HG03175 (cell line): ENCODE measurements around the gene VAMP3.

Experiments used
- ATAC-seq: cut with Tn5 transposase; IDR thresholded peaks from one replicate; pipeline ENCODE4 v1.9.1; 2021; ENCODE audit warnings: mild to moderate bottlenecking, moderate library complexity; ENCODE audit not compliant: unreplicated experiment

Gene VAMP3, protein sequence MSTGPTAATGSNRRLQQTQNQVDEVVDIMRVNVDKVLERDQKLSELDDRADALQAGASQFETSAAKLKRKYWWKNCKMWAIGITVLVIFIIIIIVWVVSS

DNA sequence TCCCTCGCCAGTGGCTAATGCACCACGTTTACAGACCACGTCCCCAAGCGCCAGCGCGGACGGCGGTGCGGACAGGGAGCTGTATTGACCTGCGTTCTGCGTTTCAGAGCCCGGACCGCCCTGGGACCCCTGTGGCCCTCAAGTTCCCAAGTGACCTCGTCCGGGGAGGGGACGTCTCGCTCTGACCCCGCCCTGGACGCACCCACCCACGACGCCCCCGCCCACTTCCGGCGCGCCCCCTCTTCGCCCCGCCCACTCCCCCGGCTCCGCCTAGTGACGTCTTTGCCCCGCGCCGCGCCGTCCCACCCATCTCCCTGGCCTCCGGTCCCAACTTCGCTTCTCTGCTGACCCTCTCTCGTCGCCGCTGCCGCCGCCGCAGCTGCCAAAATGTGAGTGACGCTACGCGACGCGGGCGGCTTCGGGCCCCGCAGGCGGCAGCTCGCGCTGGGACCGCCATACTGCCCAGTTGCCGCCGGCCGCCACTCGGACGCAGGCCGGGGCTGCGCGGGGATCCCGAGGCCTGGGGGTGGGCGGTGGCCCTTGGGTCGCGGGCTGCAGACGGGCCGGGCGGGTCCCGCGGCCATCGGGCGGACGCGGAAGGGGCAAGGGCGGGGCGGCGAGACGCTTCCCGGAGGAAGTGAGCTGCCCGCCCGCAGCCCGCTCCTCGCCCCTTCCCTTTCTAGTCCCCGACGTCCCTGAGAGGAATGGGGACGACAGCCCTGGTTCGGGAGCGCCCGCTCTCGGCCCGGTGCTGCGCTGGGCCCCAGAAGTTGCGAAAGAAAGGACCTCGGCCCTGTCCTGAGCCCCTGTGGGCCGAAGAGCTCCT, at the start of gene VAMP3:
Gene VAMP3, plus strand, starts transcription at position 300 of the 826 bp plus-strand sequence. Its CDS starts 88 bp downstream, at position 388.
- ATAC-seq = peak; percentile 78

DNA sequence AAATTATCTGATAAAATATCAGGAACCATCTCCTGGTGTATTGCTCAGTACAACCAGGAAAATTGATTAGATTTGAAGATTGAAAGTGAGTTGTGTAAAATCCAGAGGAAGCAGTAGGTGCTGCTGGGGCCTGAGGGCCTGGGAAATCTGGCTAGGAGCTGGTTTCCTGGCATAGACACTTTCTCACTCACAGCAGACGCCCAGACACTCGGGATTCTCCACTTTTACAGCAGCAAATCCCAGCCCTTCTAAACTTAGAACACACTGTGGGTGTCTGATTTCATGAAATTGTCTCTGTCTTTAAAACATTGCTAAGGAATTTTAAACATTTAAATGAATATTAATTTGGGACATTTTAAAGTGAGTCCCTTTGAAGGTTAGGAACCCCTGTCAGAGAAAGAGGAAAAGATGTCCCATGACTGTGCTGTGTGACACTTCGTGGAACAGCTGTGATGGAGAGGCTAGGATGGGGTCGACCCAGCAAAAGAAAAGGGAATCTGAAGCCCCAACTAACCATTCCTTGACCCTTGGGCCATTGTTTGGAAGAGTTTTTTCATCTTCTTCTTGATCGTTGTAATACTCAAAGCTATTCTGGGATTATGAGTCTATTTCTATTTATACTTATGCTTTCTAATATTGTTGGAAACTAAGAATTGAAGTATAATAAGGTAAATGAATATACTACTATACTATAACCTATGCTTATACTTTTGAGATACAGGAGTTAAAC, 49.0 kb upstream of the VAMP3 start:
- ATAC-seq = no peak

DNA sequence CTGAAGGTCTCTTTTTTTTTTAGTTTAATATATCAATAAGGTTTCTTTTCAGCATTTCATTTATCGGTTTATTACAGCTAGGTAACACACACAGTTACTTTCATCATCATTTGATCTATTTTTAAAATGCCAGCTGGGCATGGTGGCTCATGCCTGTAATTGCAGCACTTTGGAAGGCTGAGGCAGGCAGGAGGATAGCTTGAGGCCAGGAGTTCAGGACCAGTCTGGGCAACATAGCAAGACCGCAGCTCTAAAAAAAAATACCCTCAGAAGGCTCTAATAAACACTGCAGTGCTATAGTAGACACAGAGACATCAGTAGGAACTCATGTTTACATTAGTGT, 48.5 kb upstream of the VAMP3 start:
- ATAC-seq = no peak

- no peak for ATAC-seq
Measured at GRCh38 chr1:7726623-7727022, 44.5 kb upstream of the VAMP3 start.

- no peak for ATAC-seq
Measured at GRCh38 chr1:7727809-7728471, 43.2 kb upstream of the VAMP3 start.

DNA sequence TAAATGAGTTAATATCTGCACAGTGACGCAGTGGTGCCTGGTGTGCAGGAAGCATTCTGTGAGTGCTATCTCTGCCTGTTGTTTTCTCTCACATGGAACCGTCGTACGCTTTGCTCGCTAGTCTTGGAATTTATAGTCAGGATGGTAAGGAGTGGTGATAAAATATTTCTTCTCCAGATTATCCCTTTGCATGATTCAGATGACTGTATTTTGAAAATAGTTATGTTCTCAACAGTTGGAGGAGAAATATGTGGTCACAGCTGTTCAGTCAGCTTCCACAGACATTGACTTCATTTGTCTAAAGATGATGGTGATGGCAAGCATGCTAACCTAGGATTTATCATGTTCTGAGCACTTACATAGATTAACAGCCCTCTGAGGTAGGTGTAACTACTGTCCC, 41.3 kb upstream of the VAMP3 start:
- no peak for ATAC-seq

GRCh38 chr1:7732331-7732730, 38.8 kb upstream of the VAMP3 start:
- no peak for ATAC-seq

GRCh38 chr1:7733276-7733675, 37.8 kb upstream of the VAMP3 start:
- no peak for ATAC-seq

DNA sequence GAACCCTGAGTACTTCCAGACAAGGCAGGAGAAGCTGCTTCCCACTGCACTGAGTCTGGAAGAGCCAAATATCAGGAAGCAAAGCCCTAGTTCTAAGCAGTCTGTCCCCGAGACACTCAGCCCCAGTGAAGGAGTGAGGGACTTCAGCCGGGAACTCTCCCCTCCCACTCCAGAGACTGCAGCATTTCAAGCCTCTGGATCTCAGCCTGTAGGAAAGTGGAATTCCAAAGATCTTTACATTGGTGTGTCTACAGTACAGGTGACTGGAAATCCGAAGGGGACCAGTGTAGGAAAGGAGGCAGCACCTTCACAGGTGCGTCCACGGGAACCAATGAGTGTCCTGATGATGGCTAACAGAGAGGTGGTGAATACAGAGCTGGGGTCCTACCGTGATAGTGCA, 33.1 kb upstream of the VAMP3 start:
- ATAC-seq = no peak

DNA sequence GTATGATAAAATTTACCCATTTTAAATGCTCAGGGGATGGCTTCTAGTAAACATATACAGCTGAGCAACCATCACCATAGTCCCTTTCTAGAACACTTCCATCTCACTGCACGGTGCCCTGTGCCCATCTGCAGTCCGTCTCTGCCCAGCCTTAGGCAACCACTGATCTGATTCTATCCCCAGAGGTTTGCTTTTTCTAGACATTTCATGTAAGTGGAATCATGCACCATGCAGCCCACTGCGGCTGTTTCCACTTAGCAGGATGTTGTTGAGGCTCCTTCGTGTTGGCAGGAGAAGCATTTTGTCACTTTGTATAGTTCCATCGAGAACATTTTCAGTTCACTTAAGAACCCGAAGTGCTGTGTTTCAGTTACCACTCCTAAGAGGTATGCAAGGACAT, 27.8 kb upstream of the VAMP3 start:
- no peak for ATAC-seq

- ATAC-seq = no peak
Measured at GRCh38 chr1:7744882-7745281, 26.2 kb upstream of the VAMP3 start.

DNA sequence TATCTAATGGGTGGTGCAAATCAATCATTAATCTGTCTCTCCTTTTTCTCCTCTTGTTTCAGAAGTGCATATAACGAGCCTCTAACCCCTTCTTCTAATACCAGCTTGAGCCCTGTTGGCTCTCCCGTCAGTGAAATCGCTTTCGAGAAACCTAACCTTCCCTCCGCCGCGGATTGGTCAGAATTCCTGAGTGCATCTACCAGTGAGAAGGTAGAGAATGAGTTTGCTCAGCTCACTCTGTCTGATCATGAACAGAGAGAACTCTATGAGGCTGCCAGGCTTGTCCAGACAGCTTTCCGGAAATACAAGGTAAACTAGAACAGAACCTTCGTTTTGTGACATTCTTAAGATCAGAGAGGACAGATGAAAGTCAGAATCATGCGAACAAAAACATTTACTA, 25.3 kb upstream of the VAMP3 start:
- ATAC-seq = no peak

DNA sequence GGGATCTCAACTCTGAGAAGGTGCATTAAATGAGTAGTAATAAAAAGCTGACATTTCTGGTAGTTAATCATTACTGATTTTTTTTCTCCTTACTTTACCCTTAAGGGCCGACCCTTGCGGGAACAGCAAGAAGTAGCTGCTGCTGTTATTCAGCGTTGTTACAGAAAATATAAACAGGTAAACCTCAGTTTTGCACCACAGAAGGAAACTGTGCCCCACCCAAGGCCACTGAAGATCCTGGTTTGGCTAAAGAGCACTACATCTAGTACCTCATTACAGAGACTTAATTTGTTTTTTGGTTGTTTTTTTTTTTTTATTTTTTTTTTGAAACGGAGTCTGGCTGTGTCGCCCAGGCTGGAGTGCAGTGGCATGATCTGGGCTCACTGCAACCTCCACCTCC, 23.5 kb upstream of the VAMP3 start:
- no peak for ATAC-seq

- no peak for ATAC-seq
Measured at GRCh38 chr1:7749126-7749525, 22.0 kb upstream of the VAMP3 start.

DNA sequence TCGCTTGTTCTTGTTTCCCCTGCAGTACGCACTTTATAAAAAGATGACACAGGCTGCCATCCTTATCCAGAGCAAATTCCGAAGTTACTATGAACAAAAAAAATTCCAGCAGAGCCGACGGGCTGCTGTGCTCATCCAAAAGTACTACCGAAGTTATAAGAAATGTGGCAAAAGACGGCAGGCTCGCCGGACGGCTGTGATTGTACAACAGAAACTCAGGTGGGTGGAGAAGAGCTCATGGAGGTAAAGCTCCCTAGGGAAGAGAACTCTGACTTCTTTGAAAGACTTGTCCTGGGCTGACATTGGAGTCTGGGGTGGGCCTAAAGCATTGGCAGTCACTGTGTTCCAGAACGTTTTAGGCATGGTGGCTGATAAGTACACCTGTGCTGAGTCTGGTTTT, 19.9 kb upstream of the VAMP3 start:
- ATAC-seq = no peak

DNA sequence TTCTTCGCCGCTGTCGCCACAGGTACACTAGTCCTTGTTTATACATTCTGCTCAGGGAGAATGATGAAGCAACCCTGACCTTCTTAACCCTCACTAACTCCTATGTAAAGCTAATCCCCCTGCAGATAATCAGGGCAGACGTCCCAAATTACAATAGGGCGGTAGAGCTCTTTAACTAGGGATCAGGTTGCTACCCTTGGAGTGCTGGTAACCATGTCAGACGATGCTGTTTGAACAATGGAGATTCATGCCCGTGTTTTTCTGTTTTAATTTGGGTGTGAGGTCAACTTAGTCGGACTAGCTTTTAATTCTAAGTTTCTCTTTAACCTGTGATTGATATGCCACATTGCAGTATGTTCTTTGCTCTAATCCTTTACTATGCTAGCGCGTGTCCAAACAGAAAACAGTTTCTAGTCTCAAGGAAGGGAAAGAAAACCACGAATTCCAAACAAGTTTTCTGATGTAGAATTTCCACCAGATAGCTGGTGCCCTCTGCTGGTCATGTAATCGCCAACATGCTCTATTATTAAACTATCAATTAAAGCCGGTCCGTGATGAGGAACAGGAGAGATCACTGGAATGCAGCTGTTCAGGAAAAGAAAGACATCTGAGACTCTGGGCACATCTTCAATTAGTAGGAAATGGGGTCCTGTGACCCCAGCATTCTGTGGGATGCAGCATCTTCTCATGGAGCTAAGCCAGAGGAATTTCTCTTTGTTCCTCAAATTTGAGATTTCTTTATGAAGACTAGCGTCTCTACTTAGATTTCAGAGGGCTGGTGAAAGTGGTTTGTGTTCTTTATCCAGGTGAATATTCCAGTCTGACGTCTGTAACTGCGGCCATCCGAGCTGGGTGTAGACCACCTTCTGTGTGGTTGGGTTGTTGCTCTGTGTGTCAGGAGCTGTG, 18.3 kb upstream of the VAMP3 start:
- no peak for ATAC-seq

DNA sequence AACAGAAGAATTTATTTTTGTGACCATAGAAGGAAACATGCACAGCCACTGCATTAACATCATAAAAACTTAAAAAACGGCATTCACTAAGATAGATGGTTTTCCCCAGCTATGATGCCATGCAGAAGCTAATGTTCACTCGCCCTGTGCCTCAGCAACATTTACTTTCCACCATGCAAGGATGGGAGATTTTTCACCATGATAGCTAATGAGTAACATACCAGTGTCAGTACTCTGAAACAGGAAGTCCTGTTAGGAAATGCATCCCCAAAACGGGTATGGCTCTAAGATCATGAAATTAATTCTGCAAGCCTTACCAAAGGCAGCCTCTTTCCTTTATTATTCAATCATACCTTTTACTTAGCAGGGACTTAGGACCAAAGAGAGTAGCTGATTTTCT, 17.5 kb upstream of the VAMP3 start:
- no peak for ATAC-seq

DNA sequence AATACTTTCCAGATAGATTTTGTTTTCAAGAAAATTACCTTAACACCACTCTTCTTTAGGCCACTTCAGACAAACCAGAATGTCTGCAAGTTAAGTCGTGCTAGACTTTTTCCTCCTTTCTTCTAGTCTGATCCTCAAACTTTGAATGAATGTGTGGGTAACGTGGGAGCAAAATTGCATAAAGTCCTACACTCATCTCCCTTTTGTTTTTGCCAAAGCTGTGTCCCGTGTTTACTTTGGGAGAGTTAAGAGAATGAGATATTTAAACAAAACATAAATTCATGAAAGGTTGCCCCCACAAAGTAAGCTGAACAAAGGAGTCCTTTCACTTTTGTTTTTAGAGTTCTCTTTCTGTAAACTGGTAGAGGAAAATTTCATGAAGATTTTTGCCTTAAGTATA, 16.9 kb upstream of the VAMP3 start:
- no peak for ATAC-seq

GRCh38 chr1:7755448-7755847, 15.6 kb upstream of the VAMP3 start:
- no peak for ATAC-seq

DNA sequence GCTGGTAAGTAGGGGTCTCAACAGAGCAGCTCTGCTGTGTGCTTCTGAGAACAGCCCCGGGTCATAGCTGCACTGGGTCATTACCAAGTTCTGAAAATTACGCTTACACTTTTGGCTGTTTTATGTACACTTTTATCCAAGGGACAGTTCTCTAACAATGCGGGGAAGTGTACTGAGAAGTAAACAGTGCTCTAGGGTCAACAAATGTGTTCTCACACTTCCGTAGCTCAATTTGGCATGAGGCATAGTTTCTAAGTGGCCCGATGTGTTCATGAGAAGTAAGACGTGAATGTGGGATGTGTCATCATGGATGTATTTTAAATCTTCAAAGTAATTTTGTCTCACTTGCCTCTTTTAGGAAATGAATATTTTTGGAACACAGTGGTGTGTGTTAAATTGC, 10.9 kb upstream of the VAMP3 start:
- ATAC-seq = no peak

DNA sequence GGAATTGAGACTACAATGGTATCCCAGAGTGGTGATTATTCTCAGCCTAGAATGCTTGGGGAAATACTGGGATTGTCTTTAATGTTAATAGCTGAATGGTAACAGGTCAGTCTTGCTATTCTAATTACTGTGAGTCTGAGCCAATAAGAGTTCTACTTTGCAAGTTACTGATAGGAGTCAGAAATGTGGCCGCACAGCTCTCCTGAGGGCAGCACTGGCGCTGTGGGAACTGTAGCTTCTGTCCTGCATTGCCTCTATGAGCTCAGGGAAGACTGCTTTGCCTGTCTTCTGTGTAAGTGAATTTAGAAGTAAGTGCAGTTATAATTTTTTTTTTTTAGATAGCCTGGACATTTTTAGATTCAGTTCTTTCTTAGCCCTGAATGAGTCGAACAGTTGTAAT, 10.0 kb upstream of the VAMP3 start:
- ATAC-seq = no peak
